SJSA1 (cell line): ENCODE results near the gene CPXM2. TPM values are rescaled to one million over a fixed set of nuclear protein-coding genes. Genes with fewer than 3 reads are reported as not detected.

Experiments used
- DNase-seq, 2 experiments: peaks; one replicate each; pipeline ENCODE4 v3.0.0-alpha.2; 2015 to 2020; ENCODE audit warnings: low spot score in 2 of 2, low read depth in 1 of 2
- H3K27ac ChIP-seq: fragments of 250-450 bp; sonication (Bioruptor Pico); 2 replicates; pipeline ENCODE4 v1.5.1; 2020; ENCODE audit warnings: mild to moderate bottlenecking, moderate library complexity
- H3K27me3 ChIP-seq: fragments of 250-450 bp; sonication (Bioruptor Pico); replicated peaks from 2 replicates; pipeline ENCODE4 v1.5.1; 2020; ENCODE audit warnings: mild to moderate bottlenecking, moderate library complexity
- H3K36me3 ChIP-seq: fragments of 250-450 bp; sonication (Bioruptor Pico); 2 replicates; pipeline ENCODE4 v1.5.1; 2020; ENCODE audit warnings: mild to moderate bottlenecking
- H3K4me1 ChIP-seq: fragments of 250-450 bp; sonication (Bioruptor Pico); replicated peaks from 2 replicates; pipeline ENCODE4 v1.6.1; 2021; ENCODE audit warnings: mild to moderate bottlenecking
- H3K4me3 ChIP-seq: fragments of 250-450 bp; sonication (Bioruptor Pico); 2 replicates; pipeline ENCODE4 v1.5.1; 2020; ENCODE audit warnings: mild to moderate bottlenecking
- H3K9me3 ChIP-seq: fragments of 250-450 bp; sonication (Bioruptor Pico); replicated peaks from 2 replicates; pipeline ENCODE4 v1.5.1; 2020; ENCODE audit warnings: mild to moderate bottlenecking
- total RNA-seq: library from RNA; depleted of rRNA; stranded (reverse); fragments of >200 nt; shearing (Covaris generic); gene quantifications from 2 replicates; pipeline ENCODE4 v1.2.3, GENCODE V29; 2014; rRNA removed

Gene CPXM2
- not detected in 2 replicates for total RNA-seq

DNA sequence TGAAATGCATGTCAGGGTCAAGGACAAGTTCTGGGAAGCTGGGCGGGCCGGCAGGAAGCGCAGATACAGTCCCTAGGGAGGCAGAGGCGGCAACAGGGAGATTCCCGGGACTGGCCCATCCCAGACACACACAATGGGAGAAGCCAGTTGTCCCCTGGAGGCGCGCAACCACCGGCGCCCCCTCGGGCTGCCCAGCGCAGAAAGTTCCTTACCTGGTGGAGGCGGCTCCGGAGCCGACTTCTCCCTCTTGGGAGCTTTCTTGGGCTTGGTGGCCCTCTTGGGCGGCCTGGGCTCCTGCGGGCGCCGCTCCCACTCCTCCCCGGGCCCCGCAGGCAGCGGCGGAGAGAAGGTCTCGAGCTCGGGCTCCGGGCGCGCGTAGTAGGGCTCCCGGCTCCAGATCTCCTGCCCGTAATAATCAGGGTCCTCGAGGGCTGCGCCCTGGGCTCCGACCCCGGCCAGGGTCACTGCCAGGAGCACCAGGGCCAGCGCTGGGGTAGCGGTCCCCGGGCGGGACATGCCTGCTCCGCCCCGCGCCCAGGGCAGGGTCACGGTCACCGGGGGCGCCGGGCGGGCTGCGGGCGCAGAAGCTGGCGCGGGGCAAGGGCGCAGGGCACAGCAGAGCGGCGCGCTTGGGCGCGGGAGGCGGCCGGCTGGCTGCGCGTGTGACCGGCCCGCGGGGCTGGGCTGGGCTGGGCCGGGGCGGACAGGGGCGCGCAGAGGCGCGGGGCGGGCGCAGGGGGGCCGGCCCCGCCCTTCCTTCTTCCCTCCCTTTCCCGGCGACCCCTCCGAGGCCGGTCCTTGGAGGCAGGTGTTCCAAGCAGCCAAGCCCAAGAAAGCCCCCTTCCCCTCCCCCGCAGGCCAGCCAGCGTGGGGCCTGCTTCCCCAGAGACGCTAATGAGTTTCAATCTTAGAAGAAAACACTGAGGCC, at the start of gene CPXM2:
Gene CPXM2 (minus strand): TSS at position 664 of the 928 bp plus-strand sequence. CDS start 148 bp downstream, at position 516.
- Histone ChIP-seq H3K27ac (no peak within 1 kb of the TSS), H3K27me3 (peaks cover 8% of the 10 kb centered on the region), H3K4me3 (no peak within 1 kb of the TSS), H3K4me1 (no peaks in the 10 kb centered on the region), H3K36me3 (no peaks in the 10 kb centered on the region), H3K9me3 (no peaks in the 10 kb centered on the region)
- no peak for DNase-seq

DNA sequence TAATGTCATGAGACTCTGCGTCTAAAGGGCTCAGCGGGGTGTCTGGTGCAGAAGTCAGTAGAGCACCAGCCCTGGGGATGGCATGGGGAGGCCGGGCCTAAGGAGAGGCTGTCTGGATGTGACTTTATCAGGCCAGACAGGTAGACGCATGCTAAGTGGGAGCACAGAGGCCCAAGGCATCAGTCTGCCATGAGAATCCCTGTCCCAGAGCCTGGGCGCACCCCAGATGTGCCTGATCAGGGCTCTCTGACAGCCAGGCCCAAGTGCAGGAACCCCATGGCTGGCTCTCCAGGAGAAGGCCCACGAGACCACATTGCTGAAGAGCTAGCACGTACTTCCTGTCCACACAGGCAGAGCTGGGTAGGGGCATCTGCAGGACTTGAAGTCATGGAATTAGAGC, 48.0 kb upstream of the CPXM2 start:
- DNase-seq, result no peak
- no peak overlapping the region for H3K4me3 ChIP-seq

DNA sequence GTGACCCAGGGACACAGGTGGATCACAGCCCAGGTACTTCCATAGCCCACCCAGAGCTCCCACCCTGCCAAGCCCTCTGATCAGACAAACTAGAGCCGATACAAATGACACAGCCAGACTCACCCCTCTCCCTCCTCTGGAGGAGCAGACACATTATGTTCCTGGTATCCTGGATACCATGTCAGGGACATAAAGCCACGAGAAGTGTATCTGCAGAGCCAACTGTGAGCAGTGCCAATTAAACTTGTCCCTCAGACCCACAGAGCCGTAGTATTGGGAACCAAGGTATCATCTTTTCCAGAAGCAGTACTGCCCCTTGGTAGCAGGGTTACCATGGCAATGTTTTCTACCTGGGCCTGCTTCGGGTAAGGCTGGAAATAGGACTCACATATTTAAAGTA, 47.3 kb upstream of the CPXM2 start:
- no peak for DNase-seq
- Histone ChIP-seq H3K4me3 (no peak overlapping the region), H3K27ac (no peak overlapping the region), H3K9me3 (0 out of 2 replicates have a peak, but pooled peaks cover 6% of the 10 kb centered on the region), H3K36me3 (no peaks in the 10 kb centered on the region), H3K27me3 (no peaks in the 10 kb centered on the region), H3K4me1 (no peaks in the 10 kb centered on the region)

More for the DNA sequence above, 48.0 kb upstream of the CPXM2 start:
- Histone ChIP-seq H3K9me3 (0 out of 2 replicates have a peak, but pooled peaks cover 6% of the 10 kb centered on the region), H3K27me3 (no peaks in the 10 kb centered on the region), H3K36me3 (no peaks in the 10 kb centered on the region), H3K27ac (no peak overlapping the region), H3K4me1 (no peaks in the 10 kb centered on the region)

GRCh38 chr10:123936426-123936825, 44.8 kb upstream of the CPXM2 start:
- Histone ChIP-seq H3K36me3 (no peaks in the 10 kb centered on the region), H3K27me3 (no peaks in the 10 kb centered on the region), H3K9me3 (0 out of 2 replicates have a peak, but pooled peaks cover 6% of the 10 kb centered on the region), H3K27ac (no peak overlapping the region), H3K4me3 (no peak overlapping the region), H3K4me1 (no peaks in the 10 kb centered on the region)
- DNase-seq, result no peak

DNA sequence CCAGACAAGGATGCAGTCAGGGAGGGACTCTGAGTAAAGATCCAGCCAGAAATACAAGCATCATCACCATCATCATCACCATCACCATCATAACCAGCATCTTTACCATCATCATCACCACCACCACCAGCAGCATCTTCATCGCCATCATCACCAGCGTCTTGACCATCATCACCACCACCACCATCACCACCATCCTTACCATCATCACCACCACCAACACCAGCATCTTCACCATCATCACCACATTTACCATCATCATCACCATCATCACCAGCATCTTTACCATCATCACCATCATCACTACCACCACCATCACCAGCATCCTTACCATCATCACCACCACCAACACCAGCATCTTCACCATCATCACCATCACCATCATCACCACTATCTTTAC, 44.1 kb upstream of the CPXM2 start:
- H3K27ac ChIP-seq, result no peak overlapping the region
- DNase-seq, result no peak

GRCh38 chr10:123934846-123935245, 43.2 kb upstream of the CPXM2 start:
- Histone ChIP-seq H3K36me3 (no peaks in the 10 kb centered on the region), H3K27ac (no peak overlapping the region), H3K4me3 (no peak overlapping the region), H3K9me3 (peaks cover under 1% of the 10 kb centered on the region; the same call in 1 of the 2 replicates), H3K27me3 (no peaks in the 10 kb centered on the region), H3K4me1 (no peaks in the 10 kb centered on the region)
- DNase-seq, result no peak

More for the DNA sequence above, 44.1 kb upstream of the CPXM2 start:
- H3K4me1 ChIP-seq, result no peaks in the 10 kb centered on the region
- H3K27me3 ChIP-seq, result no peaks in the 10 kb centered on the region
- no peaks in the 10 kb centered on the region for H3K36me3 ChIP-seq
- no peak overlapping the region for H3K4me3 ChIP-seq
- H3K9me3 ChIP-seq, result peaks cover 6% of the 10 kb centered on the region; the same call in 1 of the 2 replicates

GRCh38 chr10:123930340-123931001, 38.9 kb upstream of the CPXM2 start:
- Histone ChIP-seq H3K9me3 (no peaks in the 10 kb centered on the region; the same call in 1 of the 2 replicates), H3K27me3 (no peaks in the 10 kb centered on the region), H3K27ac (no peak overlapping the region), H3K4me3 (no peak overlapping the region), H3K36me3 (no peaks in the 10 kb centered on the region), H3K4me1 (no peaks in the 10 kb centered on the region)
- DNase-seq, result no peak

- Histone ChIP-seq H3K4me1 (no peaks in the 10 kb centered on the region), H3K4me3 (no peak overlapping the region), H3K27ac (no peak overlapping the region), H3K36me3 (no peaks in the 10 kb centered on the region), H3K9me3 (no peaks in the 10 kb centered on the region; the same call in 1 of the 2 replicates), H3K27me3 (no peaks in the 10 kb centered on the region)
- no peak for DNase-seq
These were observed 38.2 kb upstream of the CPXM2 start for GRCh38 chr10:123929791-123930190.

DNA sequence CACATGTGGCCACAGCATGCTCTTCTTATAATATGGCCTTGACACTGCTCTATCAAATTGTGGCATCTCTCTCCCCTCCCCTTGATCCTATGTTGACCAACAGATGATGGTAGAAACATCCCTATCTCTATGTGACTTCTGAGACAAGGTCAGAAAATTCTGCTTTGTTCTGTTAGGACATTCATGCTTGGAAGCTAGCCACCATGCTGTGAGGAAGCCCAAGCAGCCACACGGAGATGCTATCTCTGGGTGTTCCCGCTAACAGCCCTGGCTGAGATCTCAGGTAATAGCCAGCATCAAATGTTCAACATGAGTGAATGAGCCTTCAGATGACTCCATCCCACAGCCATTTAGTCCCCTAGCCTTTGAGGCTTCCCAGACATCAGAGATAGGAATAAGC, 36.8 kb upstream of the CPXM2 start:
- Histone ChIP-seq H3K27me3 (no peaks in the 10 kb centered on the region), H3K4me1 (no peaks in the 10 kb centered on the region), H3K9me3 (no peaks in the 10 kb centered on the region; the same call in 1 of the 2 replicates), H3K4me3 (no peak overlapping the region), H3K36me3 (no peaks in the 10 kb centered on the region), H3K27ac (no peak overlapping the region)
- no peak for DNase-seq

DNA sequence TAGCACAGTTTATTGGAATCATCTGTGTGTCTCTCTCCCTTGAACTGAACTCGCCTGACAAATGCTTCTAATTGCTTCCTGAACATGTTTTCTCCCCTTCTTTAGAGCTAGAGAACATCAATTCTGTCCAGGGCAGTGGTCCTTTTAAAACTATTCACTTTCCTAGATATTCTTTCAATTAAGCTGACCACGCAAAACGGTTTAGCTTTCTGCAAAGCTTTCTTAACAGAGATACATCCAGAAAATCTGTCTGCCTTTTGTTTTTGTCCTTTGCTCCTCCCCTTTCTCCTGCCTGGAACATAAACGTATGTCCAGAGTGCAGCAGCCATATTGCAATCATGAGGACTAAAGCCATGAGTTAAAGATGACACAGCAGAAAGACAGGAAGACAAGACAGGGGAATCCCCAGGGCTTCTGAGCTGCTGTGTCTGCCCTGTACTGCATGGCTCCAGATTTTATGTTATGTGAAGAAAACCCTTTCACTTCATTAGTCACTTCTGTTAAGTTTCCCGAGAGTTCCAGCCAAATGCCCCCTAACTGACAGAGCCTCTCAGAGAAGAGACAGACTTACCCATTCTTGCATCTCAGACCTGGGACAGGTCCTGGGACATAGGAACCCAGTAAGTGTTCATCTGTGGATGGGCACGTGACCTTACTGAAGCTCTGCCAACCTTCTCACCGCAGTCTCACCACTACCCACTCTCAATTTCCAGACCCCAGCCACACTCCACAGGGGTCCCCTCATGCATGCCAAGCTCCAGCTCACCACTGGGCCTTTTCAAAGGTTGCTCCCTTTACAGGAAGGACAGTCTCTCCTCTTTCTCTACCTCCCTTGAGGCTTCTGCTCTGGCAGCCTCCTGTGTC, 35.0 kb upstream of the CPXM2 start:
- Histone ChIP-seq H3K4me3 (no peak overlapping the region), H3K27me3 (no peaks in the 10 kb centered on the region), H3K27ac (no peak overlapping the region), H3K36me3 (no peaks in the 10 kb centered on the region), H3K4me1 (no peaks in the 10 kb centered on the region), H3K9me3 (no peaks in the 10 kb centered on the region; the same call in 1 of the 2 replicates)
- no peak for DNase-seq

DNA sequence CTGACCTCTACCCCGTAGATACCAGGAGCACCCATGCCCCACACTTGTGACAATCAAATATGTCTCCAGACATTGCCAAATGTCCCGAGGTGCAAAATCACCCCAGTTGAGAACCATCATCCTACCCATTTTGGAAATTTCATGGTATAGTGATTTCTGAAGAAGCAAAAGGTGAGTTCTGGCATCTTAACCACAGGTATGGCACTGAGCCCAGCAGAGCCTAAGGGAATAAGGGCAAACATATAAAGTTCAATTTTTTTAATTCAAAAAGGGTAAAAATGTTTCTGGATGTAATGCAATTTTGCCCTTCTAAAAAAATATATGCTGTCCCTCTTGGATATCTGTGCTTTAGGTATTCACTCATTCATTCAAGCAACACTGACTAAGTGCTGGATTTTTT, 30.5 kb upstream of the CPXM2 start:
- Histone ChIP-seq H3K4me1 (no peaks in the 10 kb centered on the region), H3K36me3 (no peaks in the 10 kb centered on the region), H3K27me3 (no peaks in the 10 kb centered on the region)

GRCh38 chr10:123916775-123917174, 25.2 kb upstream of the CPXM2 start:
- Histone ChIP-seq H3K4me1 (no peaks in the 10 kb centered on the region), H3K27ac (no peak overlapping the region), H3K36me3 (no peaks in the 10 kb centered on the region), H3K4me3 (no peak overlapping the region), H3K9me3 (no peaks in the 10 kb centered on the region), H3K27me3 (no peaks in the 10 kb centered on the region)
- DNase-seq, result no peak

More for the DNA sequence above, 30.5 kb upstream of the CPXM2 start:
- H3K9me3 ChIP-seq, result no peaks in the 10 kb centered on the region
- no peak overlapping the region for H3K4me3 ChIP-seq
- no peak for DNase-seq
- H3K27ac ChIP-seq, result no peak overlapping the region

DNA sequence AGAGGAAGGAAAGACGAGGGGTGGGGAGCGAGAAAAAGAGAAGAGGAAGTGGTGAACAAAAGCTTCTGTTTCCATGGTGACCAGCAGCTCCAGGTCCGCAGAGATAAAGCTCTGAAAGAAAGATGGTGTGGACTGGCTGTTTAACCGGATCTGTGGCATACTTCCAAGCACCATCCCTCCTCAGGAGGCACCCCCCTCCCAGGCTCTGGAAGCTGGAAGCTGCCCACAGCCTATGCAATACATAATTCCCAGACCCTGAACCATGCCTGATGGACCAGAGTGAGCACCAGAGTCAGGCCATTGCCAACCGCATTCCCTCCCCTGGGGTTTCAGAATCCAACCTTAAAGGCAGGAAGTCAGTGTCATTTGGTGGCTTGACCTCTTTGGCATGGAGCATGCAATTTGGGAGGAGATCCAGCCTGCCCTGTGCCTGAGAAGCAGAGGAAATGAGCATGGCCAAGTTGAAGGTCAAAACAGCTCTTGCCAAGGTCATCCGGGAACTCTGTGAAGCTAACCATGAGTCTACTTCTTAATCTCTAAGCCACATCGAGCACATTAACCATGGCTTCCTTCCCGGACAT, 22.2 kb upstream of the CPXM2 start:
- no peak for DNase-seq
- H3K27ac ChIP-seq, result no peak overlapping the region
- no peaks in the 10 kb centered on the region for H3K9me3 ChIP-seq
- no peaks in the 10 kb centered on the region for H3K4me1 ChIP-seq
- H3K36me3 ChIP-seq, result no peaks in the 10 kb centered on the region
- H3K4me3 ChIP-seq, result no peak overlapping the region
- H3K27me3 ChIP-seq, result no peaks in the 10 kb centered on the region
